CD4-positive, alpha-beta memory T cell (primary cell): ENCODE results near the gene BEND4. TPM values are rescaled to one million over a fixed set of nuclear protein-coding genes. Genes with fewer than 3 reads are reported as not detected.

ENCODE experiments used
- CTCF ChIA-PET: fragments of 350-600 bp; sonication (Branson Sonifier 250); formaldehyde crosslinking; loops from one replicate; lab custom pipeline; 2021; ENCODE audit warnings: inconsistent platforms; ENCODE audit not compliant: partially characterized antibody; lab: Charles Lee
- POLR2A ChIA-PET: fragments of 350-600 bp; sonication (Branson Sonifier 250); formaldehyde crosslinking; loops from one replicate; lab custom pipeline; 2021; ENCODE audit not compliant: partially characterized antibody; lab: Charles Lee
- DNase-seq, 5 donors: peaks; one replicate each; pipeline versions ENCODE4 v3.0.0 to v3.0.0-alpha.2; 2020 to 2022; ENCODE audit warnings: mixed read lengths in 1 of 5
- H3K27ac ChIP-seq: one replicate; pipeline ENCODE4 v1.7.0; 2013; ENCODE audit warnings: low read depth, low read length
- H3K27me3 ChIP-seq: 2 replicates; pipeline ENCODE4 v1.7.0; 2013; ENCODE audit warnings: mild to moderate bottlenecking, low read length, moderate library complexity; ENCODE audit not compliant: insufficient read depth
- H3K36me3 ChIP-seq: 2 replicates; pipeline ENCODE4 v1.7.0; 2013; ENCODE audit warnings: mild to moderate bottlenecking, low read length, moderate library complexity; ENCODE audit not compliant: insufficient read depth
- H3K4me1 ChIP-seq: 2 replicates; pipeline ENCODE4 v1.7.0; 2013; ENCODE audit warnings: mild to moderate bottlenecking, low read length, moderate library complexity; ENCODE audit not compliant: insufficient read depth
- H3K4me3 ChIP-seq, 2 donors: one replicate each; pipeline ENCODE4 v1.7.0; 2013; ENCODE audit warnings: low read length in 2 of 2, mild to moderate bottlenecking in 1 of 2
- H3K9me3 ChIP-seq, 2 donors: one replicate each; pipeline ENCODE4 v1.7.0; 2013; ENCODE audit warnings: low read length in 2 of 2, control low read depth in 1 of 2; ENCODE audit not compliant: control insufficient read depth in 1 of 2
- H3K27ac Mint-ChIP-seq, 7 donors: one replicate each; pipeline ENCODE4 v1.8.0; 2020 to 2021; ENCODE audit warnings: mixed read lengths in 7 of 7, mild to moderate bottlenecking in 6 of 7, inconsistent platforms in 3 of 7, moderate library complexity in 3 of 7
- H3K27me3 Mint-ChIP-seq, 2 donors: one replicate each; pipeline ENCODE4 v1.8.0; 2020 to 2021; ENCODE audit warnings: mixed read lengths in 2 of 2
- H3K36me3 Mint-ChIP-seq, 2 donors: one replicate each; pipeline ENCODE4 v1.8.0; 2020 to 2021; ENCODE audit warnings: mixed read lengths in 2 of 2, inconsistent platforms in 1 of 2, mild to moderate bottlenecking in 1 of 2
- H3K4me1 Mint-ChIP-seq, 4 donors: one replicate each; pipeline ENCODE4 v1.8.0; 2020 to 2021; ENCODE audit warnings: mixed read lengths in 4 of 4, mild to moderate bottlenecking in 1 of 4
- H3K4me3 Mint-ChIP-seq, 8 donors: one replicate each; pipeline ENCODE4 v1.8.0; 2020 to 2021; ENCODE audit warnings: mixed read lengths in 8 of 8, mild to moderate bottlenecking in 7 of 8, moderate library complexity in 6 of 8, inconsistent platforms in 3 of 8
- H3K9me3 Mint-ChIP-seq, 8 donors: one replicate each; pipeline ENCODE4 v1.8.0; 2020 to 2021; ENCODE audit warnings: mixed read lengths in 8 of 8, mild to moderate bottlenecking in 5 of 8, inconsistent platforms in 3 of 8, moderate library complexity in 1 of 8
- intact Hi-C: fragments of 100-400 bp; cut with micrococcal nuclease; formaldehyde crosslinking; loops from one replicate; pipeline ENCODE4 v1.15.1; 2023
- polyA plus RNA-seq, 2 donors: library from polyadenylated mRNA; unstranded; fragments of 300-500 nt; fragmentation: Illumina TruSeq; gene quantifications; one replicate each; pipeline ENCODE4 v1.2.3, GENCODE V29; 2021
- total RNA-seq, 2 experiments: library from RNA; stranded (reverse); gene quantifications; one replicate each; pipeline ENCODE4 v1.2.3, GENCODE V29; 2021

Gene BEND4
- total and polyA plus RNA-seq, 4 experiments from 2014 or later, result 0.08 to 0.28 (median 0.23) TPM; not detected in 1

DNA sequence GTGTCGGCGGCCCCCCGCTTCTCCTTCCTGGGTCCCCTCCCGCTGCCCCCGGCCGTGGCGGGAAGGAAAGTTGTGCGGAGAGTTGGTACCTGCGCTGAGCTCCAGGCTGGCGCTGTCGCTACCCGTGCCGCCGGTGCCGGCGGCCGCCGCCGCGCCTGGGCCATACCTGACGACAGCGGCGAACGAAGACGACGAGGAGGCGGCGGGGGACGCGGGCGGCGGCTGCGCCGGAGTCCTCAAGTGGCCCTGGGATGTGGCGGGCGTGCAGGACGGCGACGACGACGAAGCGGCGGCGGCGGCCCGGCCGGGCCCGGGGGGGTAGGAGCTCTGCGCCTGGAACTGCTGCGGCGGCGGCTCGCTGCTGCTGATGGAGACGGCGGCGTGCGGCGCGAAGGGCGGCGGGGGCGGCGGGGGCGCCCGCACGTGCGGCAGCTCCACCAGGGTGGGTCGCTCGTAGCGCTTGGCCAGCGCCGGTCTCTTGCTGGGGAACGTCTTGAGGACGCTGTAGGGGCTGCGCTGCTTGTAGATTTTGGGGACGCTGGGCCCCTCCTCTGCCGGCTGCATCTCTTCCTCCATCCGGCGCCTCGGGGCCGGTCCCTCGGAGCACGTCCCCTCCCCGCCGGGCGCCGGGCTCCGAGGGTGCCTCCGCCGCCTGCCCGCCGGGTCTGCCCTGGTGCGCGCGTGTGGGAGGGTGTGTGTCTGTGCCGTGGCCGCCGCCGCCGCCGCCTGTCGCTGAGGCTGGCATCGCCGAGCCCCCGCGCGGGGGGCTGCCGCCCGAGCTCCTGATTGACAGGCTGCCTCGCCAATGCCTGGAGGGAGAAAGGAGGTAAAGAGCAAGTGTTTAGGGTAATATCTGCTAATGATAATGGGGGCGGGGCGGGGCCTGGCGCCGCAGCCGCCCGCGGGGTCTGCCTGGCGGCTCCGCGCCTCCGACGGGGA is 618 bp downstream of the BEND4 start:
- peaks cover 13% of the 10 kb centered on the region for H3K4me1 ChIP-seq
- H3K36me3 ChIP-seq, result no peaks in the 10 kb centered on the region
- H3K27ac ChIP-seq, result no peak overlapping the region
- DNase-seq, result peak in 1 of 5 donors; percentile 7
- ChIA-PET POLR2A (no interaction called here), CTCF (no interaction called here)
- Mint-ChIP-seq H3K27me3 (peaks cover 38 to 39% of the 10 kb centered on the region in 2 donors), H3K36me3 (no peaks in the 10 kb centered on the region), H3K9me3 (peaks cover 0 to 4% (median 0%) of the 10 kb centered on the region in 8 donors), H3K27ac (no peak overlapping the region), H3K4me1 (peaks cover 7 to 31% (median 22%) of the 10 kb centered on the region in 4 donors), H3K4me3 (peak overlapping the region in 6 of 8 donors; percentile 64 to 74 (median 68))
- no peak overlapping the region for H3K4me3 ChIP-seq
- H3K27me3 ChIP-seq, result peaks cover 24% of the 10 kb centered on the region
- H3K9me3 ChIP-seq, result no peaks in the 10 kb centered on the region
- intact Hi-C loops, result no loop called here

DNA sequence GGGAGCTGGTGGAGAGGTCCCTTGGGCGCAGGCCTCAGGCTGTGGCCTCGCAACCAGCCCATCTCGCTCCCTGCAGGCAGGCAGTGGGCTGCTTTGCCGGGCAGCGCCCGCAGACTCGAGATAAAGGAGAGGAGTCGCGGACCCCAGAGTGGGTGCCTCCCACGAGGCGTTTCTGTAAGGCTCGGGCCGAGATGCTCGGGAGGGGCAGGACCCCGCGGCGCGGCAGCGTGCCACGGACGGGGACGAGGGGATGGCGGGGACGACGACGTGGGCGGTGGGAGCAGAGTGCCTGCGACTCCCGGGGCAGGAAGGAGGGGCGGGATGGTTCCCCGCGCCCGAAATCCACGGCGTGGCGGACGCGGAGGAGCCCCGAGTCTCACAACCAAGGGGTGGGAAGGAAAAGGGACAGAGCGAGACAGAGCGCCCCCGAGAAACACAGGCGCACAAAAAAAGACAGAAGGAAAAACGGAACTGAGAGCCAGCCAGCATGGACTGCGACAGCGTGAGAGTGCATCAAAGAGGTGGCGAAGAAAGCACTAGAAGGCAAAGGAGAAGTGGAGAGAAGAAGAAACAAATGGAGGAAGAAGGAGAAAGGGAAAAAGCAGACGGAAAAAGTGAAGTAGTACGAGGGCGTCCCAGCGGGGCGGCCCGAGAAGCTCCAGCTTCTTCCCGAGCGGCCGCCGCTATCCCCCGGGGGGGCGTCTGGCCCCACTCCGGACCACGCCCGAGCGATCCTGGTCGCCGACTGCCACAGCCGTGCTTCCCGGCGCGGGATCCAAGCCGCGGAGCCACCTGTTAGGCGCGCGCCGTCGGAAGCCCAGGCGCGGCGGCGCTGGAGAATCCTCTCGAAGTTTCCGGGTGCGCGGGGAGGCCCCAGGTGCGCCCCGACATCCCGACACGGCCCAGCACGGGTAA is 1.5 kb downstream of the BEND4 start:
- CTCF ChIA-PET, result no interaction called here
- H3K27me3 Mint-ChIP-seq, result peaks cover 37 to 42% of the 10 kb centered on the region in 2 donors
- H3K36me3 Mint-ChIP-seq, result no peaks in the 10 kb centered on the region
- Histone ChIP-seq H3K27ac (no peak overlapping the region), H3K36me3 (no peaks in the 10 kb centered on the region), H3K27me3 (peaks cover 24% of the 10 kb centered on the region), H3K4me3 (no peak overlapping the region), H3K9me3 (no peaks in the 10 kb centered on the region), H3K4me1 (peaks cover 13% of the 10 kb centered on the region)
- POLR2A ChIA-PET, result no interaction called here
- H3K27ac Mint-ChIP-seq, result peak overlapping the region in 1 of 7 donors; percentile 35
- H3K9me3 Mint-ChIP-seq, result peaks cover 0 to 4% (median 0%) of the 10 kb centered on the region in 8 donors
- DNase-seq, result no peak
- intact Hi-C loops, result no loop called here
- peak overlapping the region; percentile 71 to 96 (median 88) for H3K4me3 Mint-ChIP-seq
- H3K4me1 Mint-ChIP-seq, result peaks cover 7 to 31% (median 22%) of the 10 kb centered on the region in 4 donors

DNA sequence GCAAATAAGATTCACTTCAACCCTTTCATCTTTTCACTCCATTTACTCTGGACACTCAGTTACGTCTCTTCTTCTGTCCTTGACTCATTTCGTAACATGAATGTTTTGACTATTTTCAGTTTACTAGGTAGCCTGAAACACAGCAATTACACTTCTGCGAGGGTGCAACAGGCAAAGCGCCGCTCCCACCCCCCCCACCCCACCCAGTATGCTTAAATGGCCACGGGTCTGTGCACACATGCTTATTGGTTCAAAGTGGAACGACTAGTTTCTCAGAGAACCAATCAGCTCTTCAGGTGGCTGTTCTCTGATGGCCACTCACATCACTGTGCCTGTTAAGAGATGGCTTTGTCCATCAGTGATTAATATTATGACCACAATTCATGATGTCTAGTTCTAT is 3.5 kb downstream of the BEND4 start:
- peak overlapping the region in 1 of 8 donors; percentile 30 for H3K4me3 Mint-ChIP-seq
- peaks cover 7 to 31% (median 22%) of the 10 kb centered on the region in 4 donors for H3K4me1 Mint-ChIP-seq

DNA sequence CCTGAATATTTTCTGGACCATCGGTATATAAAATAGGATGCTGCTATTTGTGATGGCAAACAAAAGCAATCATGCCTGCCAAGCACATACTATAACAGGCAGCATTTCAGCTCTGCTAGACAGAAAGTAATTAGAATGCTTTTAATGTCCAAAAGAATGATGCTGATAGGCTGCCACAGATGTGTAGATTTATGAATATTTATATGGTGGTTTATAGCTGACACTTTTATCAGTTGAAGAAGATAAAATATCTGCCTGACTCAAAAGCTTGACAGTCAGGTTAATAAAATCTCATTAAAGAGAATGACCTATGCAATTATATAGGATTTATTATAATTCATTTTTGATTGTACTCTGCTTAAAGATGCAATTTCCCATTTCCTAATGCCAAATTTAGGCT is 4.0 kb downstream of the BEND4 start:
- no peaks in the 10 kb centered on the region for H3K36me3 Mint-ChIP-seq
- ChIA-PET POLR2A (no interaction called here), CTCF (no interaction called here)
- no peaks in the 10 kb centered on the region for H3K36me3 ChIP-seq
- H3K27me3 ChIP-seq, result peaks cover 17% of the 10 kb centered on the region
- no peak for DNase-seq
- intact Hi-C loops, result no loop called here
- peaks cover 0 to 4% (median 0%) of the 10 kb centered on the region in 8 donors for H3K9me3 Mint-ChIP-seq
- no peak overlapping the region for H3K4me3 Mint-ChIP-seq
- H3K27ac Mint-ChIP-seq, result no peak overlapping the region
- peaks cover 7 to 29% (median 21%) of the 10 kb centered on the region in 4 donors for H3K4me1 Mint-ChIP-seq
- H3K4me3 ChIP-seq, result no peak overlapping the region
- no peaks in the 10 kb centered on the region for H3K9me3 ChIP-seq
- no peak overlapping the region for H3K27ac ChIP-seq
- H3K27me3 Mint-ChIP-seq, result peaks cover 34 to 40% of the 10 kb centered on the region in 2 donors
- peaks cover 13% of the 10 kb centered on the region for H3K4me1 ChIP-seq

More for the DNA sequence above, 3.5 kb downstream of the BEND4 start:
- Mint-ChIP-seq H3K9me3 (peaks cover 0 to 4% (median 0%) of the 10 kb centered on the region in 8 donors), H3K27me3 (peaks cover 38 to 45% of the 10 kb centered on the region in 2 donors), H3K36me3 (no peaks in the 10 kb centered on the region), H3K27ac (no peak overlapping the region)
- peaks cover 13% of the 10 kb centered on the region for H3K4me1 ChIP-seq
- POLR2A ChIA-PET, result no interaction called here
- H3K27me3 ChIP-seq, result peaks cover 23% of the 10 kb centered on the region
- no peak for DNase-seq
- no peak overlapping the region for H3K27ac ChIP-seq
- intact Hi-C loops, result no loop called here
- no peak overlapping the region for H3K4me3 ChIP-seq
- H3K36me3 ChIP-seq, result no peaks in the 10 kb centered on the region
- CTCF ChIA-PET, result no interaction called here
- no peaks in the 10 kb centered on the region for H3K9me3 ChIP-seq

DNA sequence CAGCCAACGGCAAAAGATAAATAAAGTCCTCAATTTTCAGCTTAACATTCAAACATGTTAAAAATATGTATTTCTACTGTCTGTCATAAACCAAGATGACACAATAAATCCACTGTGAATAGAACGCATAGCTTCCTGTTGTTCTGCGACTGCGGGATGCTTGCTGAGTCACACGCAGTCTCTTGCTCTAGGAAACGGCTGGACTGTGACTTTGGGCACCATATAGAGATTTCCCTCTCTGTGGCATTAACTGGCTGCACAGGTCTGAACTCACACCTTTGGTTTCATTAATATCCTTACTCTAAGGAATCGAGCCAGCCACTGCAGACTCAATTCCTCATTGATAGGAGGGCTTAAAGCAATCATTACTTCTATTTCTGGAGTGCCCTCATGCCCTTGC is 8.4 kb downstream of the BEND4 start:
- Histone ChIP-seq H3K9me3 (no peaks in the 10 kb centered on the region), H3K27ac (no peak overlapping the region), H3K4me3 (no peak overlapping the region), H3K27me3 (no peaks in the 10 kb centered on the region), H3K4me1 (no peaks in the 10 kb centered on the region), H3K36me3 (no peaks in the 10 kb centered on the region)
- Mint-ChIP-seq H3K27me3 (peaks cover 10 to 13% of the 10 kb centered on the region in 2 donors), H3K9me3 (no peaks in the 10 kb centered on the region), H3K36me3 (no peaks in the 10 kb centered on the region), H3K4me1 (no peaks in the 10 kb centered on the region), H3K27ac (no peak overlapping the region), H3K4me3 (no peak overlapping the region)
- intact Hi-C loops, result no loop called here
- ChIA-PET POLR2A (no interaction called here), CTCF (no interaction called here)
- DNase-seq, result no peak

DNA sequence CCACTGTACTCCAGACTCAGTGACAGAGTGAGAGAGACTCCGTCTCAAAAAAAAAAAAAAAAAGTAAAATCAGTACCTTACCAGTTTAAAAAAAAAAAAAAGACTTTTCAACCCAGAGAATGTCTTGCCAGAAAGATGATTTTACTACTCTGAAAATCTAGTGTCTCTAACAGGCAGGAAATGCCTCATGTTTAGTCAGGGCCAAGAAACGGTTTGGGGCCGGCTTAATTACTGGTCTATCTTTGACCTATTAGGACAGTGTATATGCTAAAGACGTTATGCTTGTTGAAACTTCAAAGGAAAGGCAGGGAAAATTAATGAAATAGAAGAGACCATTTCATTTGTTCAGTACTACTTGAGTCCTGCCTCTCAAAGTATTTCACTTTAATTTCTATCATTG is 9.9 kb downstream of the BEND4 start:
- H3K4me3 Mint-ChIP-seq, result no peak overlapping the region
- peaks cover 9 to 13% of the 10 kb centered on the region in 2 donors for H3K27me3 Mint-ChIP-seq
- no peaks in the 10 kb centered on the region for H3K36me3 Mint-ChIP-seq
- Histone ChIP-seq H3K27ac (no peak overlapping the region), H3K9me3 (no peaks in the 10 kb centered on the region), H3K36me3 (no peaks in the 10 kb centered on the region), H3K4me3 (no peak overlapping the region), H3K27me3 (no peaks in the 10 kb centered on the region), H3K4me1 (no peaks in the 10 kb centered on the region)
- no peaks in the 10 kb centered on the region for H3K9me3 Mint-ChIP-seq
- no peak overlapping the region for H3K27ac Mint-ChIP-seq
- intact Hi-C loops, result no loop called here
- no peaks in the 10 kb centered on the region for H3K4me1 Mint-ChIP-seq
- POLR2A ChIA-PET, result no interaction called here
- CTCF ChIA-PET, result no interaction called here
- no peak for DNase-seq

DNA sequence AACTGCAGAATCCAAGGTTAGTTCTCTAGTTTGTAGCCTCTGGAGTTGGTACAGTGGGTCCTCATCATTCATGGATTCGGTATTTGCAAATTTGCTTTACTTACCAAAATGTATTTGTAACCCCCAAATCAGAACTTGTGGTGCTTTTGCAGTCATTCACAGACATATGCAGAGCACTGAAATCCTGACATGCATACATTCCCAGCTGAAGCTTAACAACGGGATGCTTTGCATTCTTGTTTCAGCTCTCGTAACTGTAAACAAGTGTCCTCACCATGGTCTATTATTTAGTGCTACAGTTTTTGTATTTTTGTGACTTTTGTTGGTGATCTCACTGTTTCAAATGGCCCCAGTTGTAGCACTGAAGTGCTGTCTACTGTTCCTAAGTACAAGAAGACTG is 16.1 kb downstream of the BEND4 start:
- DNase-seq, result no peak
- Histone ChIP-seq H3K27me3 (no peaks in the 10 kb centered on the region), H3K4me3 (no peak overlapping the region), H3K4me1 (no peaks in the 10 kb centered on the region), H3K9me3 (no peaks in the 10 kb centered on the region), H3K27ac (no peak overlapping the region), H3K36me3 (no peaks in the 10 kb centered on the region)
- peaks cover 3 to 4% of the 10 kb centered on the region in 2 donors for H3K27me3 Mint-ChIP-seq
- no peaks in the 10 kb centered on the region for H3K4me1 Mint-ChIP-seq
- intact Hi-C loops, result no loop called here
- H3K4me3 Mint-ChIP-seq, result no peak overlapping the region
- H3K36me3 Mint-ChIP-seq, result no peaks in the 10 kb centered on the region
- ChIA-PET POLR2A (no interaction called here), CTCF (no interaction called here)
- H3K27ac Mint-ChIP-seq, result no peak overlapping the region
- H3K9me3 Mint-ChIP-seq, result no peaks in the 10 kb centered on the region
